NCI-H128 (cell line): ENCODE data around the gene DEAF1.

ENCODE experiments used
- DNase-seq: peaks from one replicate; lab custom pipeline; 2025; ENCODE audit not compliant: unreplicated experiment; lab: John Stamatoyannopoulos, UW

Gene DEAF1

GRCh38 chr11:597166-597725, 97.8 kb downstream of the DEAF1 start:
- DNase-seq = no peak

- DNase-seq = no peak
These were observed 98.6 kb downstream of the DEAF1 start for GRCh38 chr11:596374-596773.

- DNase-seq = no peak
These were observed 99.6 kb downstream of the DEAF1 start for GRCh38 chr11:595400-595799.
